ENCODE results near the gene EYA2.

- TF ChIP-seq POLR2A (IDR thresholded peaks at IDR 0.05) (no peak), CTCF (IDR thresholded peaks at IDR 0.05) (no peak), EP300 (IDR thresholded peaks at IDR 0.05) (no peak), POLR2AphosphoS5 (IDR thresholded peaks at IDR 0.05) (no peak)
These were observed 85.1 kb downstream of the EYA2 start for GRCh38 chr20:46979603-46980241.

Measured in gastroesophageal sphincter (tissue), 3 donors.